ENCODE measurements around the gene SMAD6. TPM values are rescaled to one million over a fixed set of nuclear protein-coding genes. Genes with fewer than 3 reads are reported as not detected.

The SMAD6 gene
- total and polyA plus RNA-seq, 2 of the 4 experiments (the other 2 are of a cell fraction) = 4.8 to 8.5 TPM

- Histone ChIP-seq H4K20me1 (ENCODE audit: insufficient read depth, low read length) (no peaks in the 10 kb centered on the region), H2AK9ac (replicated peaks; ENCODE audit: low read depth, low read length, poor library complexity) (no peak overlapping the region), H3K56ac (ENCODE audit: extremely low read depth, insufficient read depth, low read length) (no peak overlapping the region), H4K8ac (ENCODE audit: low read depth in 2 of 2, low read length in 2 of 2) (no peak overlapping the region), H3K4me3 (ENCODE audit: insufficient read depth, low read depth, low read length) (no peak overlapping the region), H4K91ac (ENCODE audit: insufficient read depth, low read depth, low read length) (no peak overlapping the region; the same call in 1 of the 2 replicates), H3K9me3 (ENCODE audit: control insufficient read depth, insufficient read depth, low read length) (no peaks in the 10 kb centered on the region), H2BK5ac (ENCODE audit: low read depth, low read length, poor library complexity, severe bottlenecking) (no peak overlapping the region), H3K27me3 (ENCODE audit: control insufficient read depth, insufficient read depth, low read length) (no peaks in the 10 kb centered on the region), H3K14ac (replicated peaks; ENCODE audit: low read depth, low read length) (no peak overlapping the region), H4K5ac (ENCODE audit: low read depth, low read length) (no peak overlapping the region), H3K4ac (ENCODE audit: low read depth, low read length) (peak overlapping the region; percentile 46; the same call in 1 of the 2 replicates), H3K18ac (ENCODE audit: low read depth, low read length) (no peak overlapping the region), H3K4me2 (ENCODE audit: low read depth, low read length) (no peak overlapping the region), H2BK120ac (ENCODE audit: low read depth, low read length) (peak overlapping the region; percentile 74), H3K4me1 (ENCODE audit: control insufficient read depth, insufficient read depth, low read length) (peaks cover 15% of the 10 kb centered on the region), H3K9me1 (ENCODE audit: insufficient read depth, low read length) (peaks cover 18% of the 10 kb centered on the region), H2AFZ (replicated peaks; ENCODE audit: low read length, poor library complexity) (peak overlapping the region; percentile 13), H3K27ac (ENCODE audit: insufficient read depth, low read length) (no peak overlapping the region), H2AK5ac (ENCODE audit: low read depth, low read length) (0 out of 2 replicates have a peak overlapping the region, but pooled peaks have one; percentile 16), H2BK15ac (ENCODE audit: low read depth, low read length) (no peak overlapping the region), H3K79me1 (ENCODE audit: low read depth in 1 of 2, low read length in 2 of 2) (no peaks in the 10 kb centered on the region; a peak in 1 of 4 replicates), H3K36me3 (ENCODE audit: control insufficient read depth, insufficient read depth, low read length) (no peaks in the 10 kb centered on the region), H3K23ac (ENCODE audit: low read depth, low read length) (no peak overlapping the region), H3K9ac (ENCODE audit: low read depth, low read length) (no peak overlapping the region), H2BK20ac (ENCODE audit: low read depth, low read length) (0 out of 2 replicates have a peak overlapping the region, but pooled peaks have one; percentile 35)
- DNase-seq = no peak
- intact Hi-C loops (cut with micrococcal nuclease) = no loop called here
- no TSS peak for BruUV-seq (replicated peaks)
- dilution Hi-C loops (cut with HindIII; ENCODE audit: low sequenced_read_pairs, unreplicated experiment) = no loop called here
- ATAC-seq (ENCODE audit: low read depth) = no peak
- POLR2A ChIA-PET (ENCODE audit: unreplicated experiment) = no interaction called here
- 93% methylated on average over 6 of the region's 10 CpGs; no CpG with 5 or more reads in 1 of the 2 experiments for WGBS, 2 experiments (ENCODE audit: extremely low coverage in 2 of 2, insufficient read length in 1 of 2)
- in situ Hi-C loops (cut with MboI; ENCODE audit: low sequenced_read_pairs) = no loop called here
- CTCF ChIA-PET = no interaction called here
- no peak for TF ChIP-seq BHLHE40 (IDR thresholded peaks at IDR 0.05; ENCODE audit: low read depth, low read length)
- TF ChIP-seq MXI1 (IDR thresholded peaks at IDR 0.05; ENCODE audit: borderline replicate concordance, low read depth, low read length) = no peak
- no peak for TF ChIP-seq CTCF (conservative IDR thresholded peaks at IDR 0.05; ENCODE audit: low read depth, low read length)
Observed at GRCh38 chr15:66795851-66796250, 93.8 kb downstream of the SMAD6 start.

Data from IMR-90 (cell line).